HPDE6-E6E7 (cell line): Measurements from ENCODE around the gene RIPPLY3.

Experiments used
- DNase-seq: peaks from one replicate; pipeline ENCODE4 v3.0.0; 2011; ENCODE audit warnings: missing footprints; ENCODE audit errors: extremely low spot score

The RIPPLY3 gene

DNA sequence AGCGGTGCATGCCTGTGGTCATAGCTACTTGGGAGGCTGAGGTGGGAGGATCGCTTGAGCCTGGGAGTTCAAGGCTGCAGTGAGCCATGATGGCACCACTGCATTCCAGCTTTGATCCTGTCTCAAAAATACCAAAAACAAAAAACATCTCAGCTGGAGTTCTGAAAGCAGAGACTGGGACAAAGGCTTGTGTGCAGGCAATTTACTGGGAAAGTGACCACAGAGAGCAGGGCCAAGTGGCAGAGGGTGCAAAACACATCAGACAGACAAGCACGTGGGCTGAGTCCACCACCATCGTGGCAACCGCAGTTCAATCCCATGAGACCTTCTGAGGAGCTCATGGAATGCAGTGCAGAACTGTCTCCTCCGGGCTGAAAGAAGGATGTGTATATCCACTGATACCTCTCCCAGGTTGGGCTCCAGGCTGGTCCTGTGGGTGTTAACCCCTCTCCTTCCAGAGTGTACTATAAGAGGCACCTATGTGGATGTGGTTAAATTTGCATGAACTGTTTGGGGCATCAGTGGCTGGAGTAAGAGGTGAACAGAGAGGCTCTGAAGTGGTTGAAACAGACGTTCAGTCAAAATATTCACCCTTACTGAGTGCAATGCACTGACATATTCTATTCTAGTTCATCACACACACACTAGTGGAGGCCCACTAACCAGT, 55.6 kb downstream of the RIPPLY3 start:
- no peak for DNase-seq

GRCh38 chr21:37062593-37062935, 56.1 kb downstream of the RIPPLY3 start:
- no peak for DNase-seq

DNA sequence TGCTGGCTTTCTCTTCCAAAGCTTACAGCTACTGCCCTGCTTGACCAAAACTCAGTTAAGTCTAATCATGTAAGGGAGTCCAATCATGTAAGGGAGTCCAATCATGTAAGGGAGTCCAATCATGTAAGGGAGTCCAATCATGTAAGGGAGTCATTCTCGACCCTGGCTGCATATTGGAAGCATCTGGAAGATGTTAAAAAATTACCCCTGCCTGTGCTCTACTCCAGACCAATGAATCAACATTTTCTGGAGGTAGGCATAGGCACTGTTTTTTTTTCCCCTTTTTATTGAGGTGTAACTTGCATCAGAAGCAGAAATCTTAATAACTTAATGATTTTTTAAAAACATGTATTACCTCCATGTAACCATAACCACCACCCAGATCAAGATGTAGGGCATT, 56.9 kb downstream of the RIPPLY3 start:
- no peak for DNase-seq

- no peak for DNase-seq
Observed at GRCh38 chr21:37064841-37065240, 58.3 kb downstream of the RIPPLY3 start.

- no peak for DNase-seq
Observed at GRCh38 chr21:37065561-37066177, 59.2 kb downstream of the RIPPLY3 start.
